Measurements from ENCODE around the gene KANTR. TPM values are rescaled to one million over a fixed set of nuclear protein-coding genes. Genes with fewer than 3 reads are reported as not detected.

KANTR gene
- polyA plus RNA-seq, 3 donors: 0.32 to 4.3 (median 0.44) TPM

GRCh38 chrX:53082773-53083616 is 10.9 kb upstream of the KANTR start:
- Mint-ChIP-seq H3K27me3 (ENCODE audit: low read depth in 3 of 3) (peaks cover 5 to 34% (median 23%) of the 10 kb centered on the region in 3 donors), H3K4me1 (peaks cover 29% of the 10 kb centered on the region), H3K36me3 (peaks cover 0 to 20% of the 10 kb centered on the region in 2 donors), H3K27ac (peak overlapping the region in 5 of 7 donors; percentile 40 to 84 (median 64)), H3K9me3 (peaks cover 0 to 5% (median 0%) of the 10 kb centered on the region in 7 donors), H3K4me3 (peak overlapping the region; percentile 88 to 89)
- H3K27ac ChIP-seq (ENCODE audit: low read depth in 1 of 2, low read length in 2 of 2): peak overlapping the region in 1 of 2 donors; percentile 74
- H3K9me3 ChIP-seq (replicated peaks in 1 of 2; ENCODE audit: control insufficient read depth in 1 of 2, insufficient read depth in 1 of 2, low read length in 2 of 2): no peaks in the 10 kb centered on the region
- peaks cover 19 to 24% of the 10 kb centered on the region in 2 donors for H3K4me1 ChIP-seq (ENCODE audit: control insufficient read depth in 1 of 2, insufficient read depth in 2 of 2, low read length in 2 of 2)
- intact Hi-C loops (cut with micrococcal nuclease): no loop called here
- no peak for DNase-seq
- no peaks in the 10 kb centered on the region for H3K36me3 ChIP-seq (replicated peaks in 1 of 2; ENCODE audit: control insufficient read depth in 1 of 2, insufficient read depth in 2 of 2, low read length in 2 of 2)
- H3K9ac ChIP-seq (ENCODE audit: insufficient read depth, low read length, poor library complexity, severe bottlenecking): peak overlapping the region; percentile 81
- TF ChIP-seq CTCF (IDR thresholded peaks at IDR 0.05): no peak
- no peaks in the 10 kb centered on the region for H4K20me1 ChIP-seq (ENCODE audit: insufficient read depth, low read length)
- H3K27me3 ChIP-seq (ENCODE audit: control insufficient read depth in 2 of 2, insufficient read depth in 2 of 2, low read length in 2 of 2): no peaks in the 10 kb centered on the region
- 13% methylated on average over 9 of the region's 31 CpGs for WGBS (ENCODE audit: insufficient coverage)
- H3K4me2 ChIP-seq (replicated peaks; ENCODE audit: extremely low read depth, low read length, poor library complexity, severe bottlenecking): peak overlapping the region; percentile 82
- no peak overlapping the region for H2AFZ ChIP-seq (ENCODE audit: insufficient read depth, low read depth, low read length, poor library complexity, severe bottlenecking)
- H3K4me3 ChIP-seq (replicated peaks in 1 of 3; ENCODE audit: low read depth in 2 of 3, low read length in 3 of 3): peak overlapping the region; percentile 60 to 81 (median 74)
- H3K79me2 ChIP-seq (ENCODE audit: insufficient read depth, low read length): no peaks in the 10 kb centered on the region

GRCh38 chrX:53084043-53084570 is 9.8 kb upstream of the KANTR start:
- Histone ChIP-seq H2AFZ (ENCODE audit: insufficient read depth, low read depth, low read length, poor library complexity, severe bottlenecking) (no peak overlapping the region), H3K4me3 (replicated peaks in 1 of 3; ENCODE audit: low read depth in 2 of 3, low read length in 3 of 3) (no peak overlapping the region), H3K9ac (ENCODE audit: insufficient read depth, low read length, poor library complexity, severe bottlenecking) (no peak overlapping the region), H3K9me3 (replicated peaks in 1 of 2; ENCODE audit: control insufficient read depth in 1 of 2, insufficient read depth in 1 of 2, low read length in 2 of 2) (no peaks in the 10 kb centered on the region), H3K27me3 (ENCODE audit: control insufficient read depth in 2 of 2, insufficient read depth in 2 of 2, low read length in 2 of 2) (no peaks in the 10 kb centered on the region), H3K36me3 (replicated peaks in 1 of 2; ENCODE audit: control insufficient read depth in 1 of 2, insufficient read depth in 2 of 2, low read length in 2 of 2) (no peaks in the 10 kb centered on the region), H3K79me2 (ENCODE audit: insufficient read depth, low read length) (no peaks in the 10 kb centered on the region), H3K4me2 (replicated peaks; ENCODE audit: extremely low read depth, low read length, poor library complexity, severe bottlenecking) (no peak overlapping the region), H3K4me1 (ENCODE audit: control insufficient read depth in 1 of 2, insufficient read depth in 2 of 2, low read length in 2 of 2) (peaks cover 30 to 35% of the 10 kb centered on the region in 2 donors), H3K27ac (ENCODE audit: low read depth in 1 of 2, low read length in 2 of 2) (no peak overlapping the region), H4K20me1 (ENCODE audit: insufficient read depth, low read length) (no peaks in the 10 kb centered on the region)
- no peak for TF ChIP-seq CTCF (IDR thresholded peaks at IDR 0.05)
- intact Hi-C loops (cut with micrococcal nuclease): no loop called here
- no peak for DNase-seq
- Mint-ChIP-seq H3K27me3 (ENCODE audit: low read depth in 3 of 3) (peaks cover 11 to 44% (median 33%) of the 10 kb centered on the region in 3 donors), H3K9me3 (peaks cover 0 to 6% (median 0%) of the 10 kb centered on the region in 7 donors), H3K36me3 (peaks cover 0 to 20% of the 10 kb centered on the region in 2 donors), H3K4me1 (peaks cover 40% of the 10 kb centered on the region), H3K27ac (peak overlapping the region in 1 of 7 donors; percentile 12), H3K4me3 (no peak overlapping the region)
- 100% methylated on average over 1 of the region's 4 CpGs for WGBS (ENCODE audit: insufficient coverage)
